GM21390 (cell line): ENCODE data around the gene MVP.
"Not testable (repeated sequence)": the region's sequence is repeated elsewhere in the genome, so short reads cannot be mapped to it uniquely, and the experiment has no call there.

Experiments used
- ATAC-seq: cut with Tn5 transposase; IDR thresholded peaks from one replicate; pipeline ENCODE4 v1.9.1; 2021; ENCODE audit not compliant: unreplicated experiment

The MVP gene

GRCh38 chr16:29869067-29869466, 48.8 kb downstream of the MVP start:
- ATAC-seq, result not testable (repeated sequence)

DNA sequence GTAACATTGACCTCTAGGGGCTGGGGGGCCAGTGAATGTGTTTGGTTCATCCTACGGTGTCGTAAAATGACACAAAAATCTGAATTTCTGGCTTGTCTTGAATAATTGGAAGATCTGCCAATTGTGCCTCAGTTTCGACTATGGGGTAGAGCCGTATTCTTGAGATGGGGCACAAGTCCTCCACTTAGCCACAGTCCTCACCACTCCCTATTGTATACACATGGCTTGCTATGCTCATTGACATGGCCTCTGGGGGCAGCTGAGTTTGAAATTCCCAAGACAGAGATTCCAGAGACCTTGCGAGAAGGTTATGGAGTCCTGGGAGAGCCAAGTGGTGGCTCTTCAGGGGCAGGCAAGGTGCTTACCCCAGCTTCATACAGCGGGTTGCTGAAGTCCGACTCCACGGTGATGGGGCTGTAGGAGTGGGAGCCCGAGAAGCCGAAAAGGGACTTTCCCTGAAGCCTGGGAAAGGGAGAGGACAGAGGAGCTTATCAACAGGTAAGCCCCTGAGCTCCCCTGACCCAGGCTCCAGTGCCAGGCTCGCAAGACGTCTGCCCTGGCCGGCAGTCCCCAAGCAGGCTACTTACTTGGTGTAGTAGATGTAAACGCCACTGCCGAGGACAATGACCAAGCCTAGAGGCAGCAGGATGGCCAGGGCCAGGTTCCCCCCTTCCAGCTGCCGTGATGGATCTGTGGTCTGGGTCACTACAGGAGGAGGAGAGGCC, 51.7 kb downstream of the MVP start:
- ATAC-seq, result no peak

DNA sequence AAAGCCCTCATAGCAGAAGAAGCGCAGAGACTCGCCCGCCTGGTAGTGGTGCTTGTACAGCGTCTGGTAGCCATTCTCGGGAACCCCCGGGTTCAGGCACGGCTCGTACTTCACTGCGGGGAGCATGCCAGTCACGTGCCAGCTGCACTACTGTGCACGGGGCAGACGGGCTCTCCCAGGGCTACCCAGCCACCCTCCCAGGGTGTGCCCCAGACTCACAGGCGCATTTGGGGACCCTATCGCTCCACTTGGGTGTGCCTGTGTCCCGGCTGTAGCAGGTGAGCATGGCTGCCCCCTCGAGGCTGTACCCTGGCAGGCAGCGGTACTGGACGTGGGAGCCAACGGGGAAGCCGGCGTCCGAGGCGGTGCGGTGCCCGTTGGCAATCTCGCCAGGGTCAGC, 53.1 kb downstream of the MVP start:
- no peak for ATAC-seq

DNA sequence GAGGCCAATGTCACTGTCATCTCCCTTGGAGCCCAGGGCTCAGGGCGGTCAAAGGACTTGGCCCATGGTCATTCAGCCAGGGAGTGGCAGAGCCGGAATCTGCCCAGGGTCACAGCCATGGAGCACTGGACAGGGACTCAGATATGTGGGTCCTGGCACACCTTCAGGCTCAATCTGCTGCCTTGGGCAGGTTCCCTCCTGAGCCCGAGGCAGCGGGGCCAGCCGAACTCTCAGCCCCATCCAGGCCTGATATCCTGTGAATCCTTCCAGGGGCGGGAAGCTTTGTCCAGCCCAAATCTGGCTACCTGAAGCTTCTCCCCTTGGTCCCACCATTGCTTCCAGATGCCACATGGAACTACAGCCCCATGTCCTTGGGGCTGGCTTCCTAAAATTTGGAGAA, 54.9 kb downstream of the MVP start:
- ATAC-seq, result no peak

GRCh38 chr16:29876217-29876593, 55.9 kb downstream of the MVP start:
- ATAC-seq, result no peak

GRCh38 chr16:29876594-29877249, 56.5 kb downstream of the MVP start:
- ATAC-seq, result no peak

DNA sequence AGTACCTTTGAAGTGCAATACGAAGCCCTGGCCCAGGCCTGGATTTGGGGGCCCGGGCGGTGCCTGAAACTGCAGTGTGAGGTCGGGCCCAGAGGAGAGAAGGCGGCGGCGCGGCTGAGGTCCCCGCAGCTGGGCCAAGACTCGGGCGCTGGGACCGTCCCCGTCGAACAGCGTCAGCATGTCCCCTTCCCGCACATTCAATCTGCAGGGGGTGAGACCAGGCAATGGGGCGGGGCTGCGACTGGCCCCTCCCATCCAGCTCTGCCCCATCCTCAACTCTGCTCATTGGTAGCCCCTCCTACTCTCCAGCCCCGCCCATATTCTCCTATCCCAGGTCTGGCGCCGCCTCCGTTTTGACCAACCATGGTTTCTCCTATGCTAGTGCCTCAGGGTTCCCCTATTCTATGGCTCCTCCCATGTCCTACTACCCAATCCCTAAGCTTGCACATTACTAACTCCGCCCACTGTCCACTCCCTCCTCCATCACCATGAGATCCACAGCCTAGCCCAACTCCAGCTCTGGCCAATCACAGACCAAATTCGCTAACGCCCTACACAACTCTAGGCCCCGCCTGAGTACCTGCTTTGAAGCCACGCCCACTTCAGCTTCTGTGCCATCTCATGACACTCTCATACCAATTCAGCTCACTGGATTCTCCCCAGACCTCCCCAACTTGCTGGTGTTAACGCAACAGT, 57.2 kb downstream of the MVP start:
- no peak for ATAC-seq

DNA sequence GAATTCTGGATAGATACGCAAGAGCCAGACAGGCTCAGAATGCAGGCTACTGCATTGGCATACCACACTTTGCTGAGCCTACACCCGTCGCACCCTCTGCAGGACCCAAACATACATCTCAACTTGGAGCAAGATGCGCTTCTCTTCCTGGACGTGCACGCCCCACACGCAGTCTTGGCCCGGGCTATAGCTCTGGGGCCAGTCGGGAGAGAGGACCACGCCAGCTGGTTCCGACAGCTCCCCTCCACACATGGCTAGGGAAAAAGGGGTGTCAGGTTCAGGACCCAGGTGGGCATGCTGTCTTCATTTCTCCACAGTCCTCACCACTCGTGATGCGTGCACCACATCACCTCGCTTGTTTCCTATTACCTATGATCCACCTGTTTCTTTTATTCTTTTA, 57.9 kb downstream of the MVP start:
- no peak for ATAC-seq

GRCh38 chr16:29881050-29881449, 60.8 kb downstream of the MVP start:
- ATAC-seq, result no peak

DNA sequence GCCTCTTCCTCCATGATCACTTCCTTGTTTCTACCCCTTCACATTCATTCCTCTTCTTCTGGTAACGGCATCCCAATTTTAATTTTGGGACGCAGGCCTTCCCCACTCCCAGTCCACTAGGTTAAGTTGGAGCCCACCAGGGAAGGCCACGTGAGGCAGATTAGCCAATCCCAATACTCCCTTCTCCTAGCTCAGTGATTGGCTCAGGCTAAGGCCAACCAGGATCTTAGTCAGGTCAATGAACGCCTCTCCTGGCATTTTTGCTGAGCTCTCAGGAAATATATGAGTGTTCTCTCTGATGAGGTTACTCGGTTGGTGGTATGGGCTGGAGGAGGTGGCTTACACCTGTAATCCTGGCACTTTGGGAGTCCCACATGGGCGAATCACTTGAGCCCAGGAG, 63.7 kb downstream of the MVP start:
- ATAC-seq, result no peak

GRCh38 chr16:29889372-29889771, 69.1 kb downstream of the MVP start:
- ATAC-seq, result not testable (repeated sequence)

GRCh38 chr16:29891525-29892457, 71.5 kb downstream of the MVP start:
- no peak for ATAC-seq

DNA sequence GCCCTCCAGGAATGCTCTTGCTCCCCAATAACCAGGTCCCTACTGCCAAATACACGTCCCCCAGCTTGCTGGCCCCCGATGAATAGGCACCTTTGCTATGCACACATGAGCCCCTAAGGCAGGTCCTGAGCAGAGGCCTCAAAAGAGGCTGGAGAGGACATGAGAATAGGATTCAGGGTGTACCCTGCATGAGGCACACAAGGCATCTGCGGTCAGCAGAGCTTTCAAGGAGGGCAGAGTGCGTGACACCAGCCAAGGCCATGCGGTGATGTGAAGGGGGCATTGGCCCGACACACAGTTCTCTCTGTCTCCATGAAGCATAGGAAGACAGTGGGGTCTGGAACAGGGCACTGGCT, 72.2 kb downstream of the MVP start:
- no peak for ATAC-seq

GRCh38 chr16:29893553-29893952, 73.3 kb downstream of the MVP start:
- no peak for ATAC-seq

GRCh38 chr16:29894352-29894751, 74.1 kb downstream of the MVP start:
- no peak for ATAC-seq

- ATAC-seq, result no peak
Observed at GRCh38 chr16:29896841-29897240, 76.6 kb downstream of the MVP start.

- no peak for ATAC-seq
Observed at GRCh38 chr16:29897333-29897732, 77.1 kb downstream of the MVP start.
